HG03095 (cell line): ENCODE results near the gene DIS3L.
"Not testable (repeated sequence)": the region's sequence is repeated elsewhere in the genome, so short reads cannot be mapped to it uniquely, and the experiment has no call there.

Source experiments
- ATAC-seq: cut with Tn5 transposase; IDR thresholded peaks from one replicate; pipeline ENCODE4 v1.9.1; 2021; ENCODE audit warnings: moderate library complexity; ENCODE audit not compliant: unreplicated experiment

The DIS3L gene

DNA sequence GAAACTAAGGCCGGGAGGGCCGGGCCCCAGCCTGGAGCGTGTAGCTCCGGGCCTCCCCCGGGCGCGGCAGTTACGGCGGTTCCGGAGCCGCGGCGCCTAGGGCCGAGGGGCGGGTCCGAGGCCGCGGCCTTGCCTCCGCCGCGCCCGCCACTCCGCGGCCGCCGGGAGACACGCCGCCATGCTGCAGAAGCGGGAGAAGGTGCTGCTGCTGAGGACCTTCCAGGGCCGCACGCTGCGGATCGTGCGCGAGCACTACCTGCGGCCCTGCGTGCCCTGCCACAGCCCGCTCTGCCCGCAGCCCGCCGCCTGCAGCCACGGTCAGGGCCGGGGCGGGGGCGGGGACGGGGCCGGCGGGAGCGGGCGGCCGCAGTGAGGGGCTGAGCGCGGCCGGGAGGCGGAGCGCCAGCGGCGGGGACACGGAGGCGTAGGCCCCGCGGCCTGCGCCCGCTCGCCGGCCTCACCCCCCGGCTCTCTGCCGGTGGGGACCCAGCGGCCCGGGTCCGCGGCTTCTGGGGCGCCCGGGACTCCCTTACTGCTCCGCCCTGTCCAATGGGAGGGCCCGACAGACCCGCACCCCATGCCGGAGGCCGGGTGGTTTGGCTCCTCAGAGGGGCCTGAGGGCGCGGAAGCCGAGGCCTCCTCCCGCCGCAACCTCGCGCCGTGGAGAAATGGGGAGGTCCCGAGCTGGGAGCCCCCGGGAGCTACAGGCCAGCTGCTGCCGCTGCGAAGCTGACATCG is at the start of gene DIS3L:
Gene DIS3L (plus strand): TSS at position 150 of the 738 bp plus-strand sequence. CDS start 29 bp downstream, at position 179.
- peak; percentile 55 for ATAC-seq

DNA sequence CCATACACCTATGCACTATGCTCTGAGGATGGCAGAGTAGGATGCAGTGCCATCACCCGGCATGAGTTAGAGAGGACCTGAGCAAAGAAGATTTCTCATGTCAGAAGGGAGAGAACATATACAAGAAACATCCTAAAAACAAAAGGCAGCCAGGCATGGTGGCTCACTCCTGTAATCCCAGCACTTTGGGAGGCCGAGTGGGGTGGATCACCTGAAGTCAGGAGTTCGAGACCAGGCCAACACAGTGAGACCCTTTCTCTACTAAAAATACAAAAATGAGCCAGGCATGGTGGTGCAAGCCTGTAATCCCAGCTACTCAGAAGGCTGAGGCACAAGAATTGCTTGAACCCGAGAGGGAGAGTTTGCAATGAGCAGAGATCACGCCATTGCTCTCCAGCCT is 47.5 kb upstream of the DIS3L start:
- not testable (repeated sequence) for ATAC-seq

DNA sequence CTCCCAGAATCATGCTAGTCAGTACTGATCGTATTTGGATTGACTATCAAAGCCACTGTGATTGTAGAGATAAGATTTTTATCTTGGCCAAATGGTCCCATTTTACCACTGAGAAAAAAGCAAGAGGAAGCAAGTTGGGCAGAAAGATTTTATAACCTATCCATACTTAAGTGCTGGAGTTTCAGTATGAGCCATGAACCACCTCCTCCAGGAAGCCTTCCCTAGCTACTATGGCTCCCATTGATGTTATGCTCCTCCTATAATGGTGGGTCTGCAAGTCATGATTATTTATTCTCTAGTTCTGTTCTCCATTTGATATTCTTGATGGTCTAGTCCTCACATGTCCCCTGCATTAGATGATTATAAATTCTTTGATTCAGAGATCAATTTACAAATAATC is 46.4 kb upstream of the DIS3L start:
- ATAC-seq: no peak

DNA sequence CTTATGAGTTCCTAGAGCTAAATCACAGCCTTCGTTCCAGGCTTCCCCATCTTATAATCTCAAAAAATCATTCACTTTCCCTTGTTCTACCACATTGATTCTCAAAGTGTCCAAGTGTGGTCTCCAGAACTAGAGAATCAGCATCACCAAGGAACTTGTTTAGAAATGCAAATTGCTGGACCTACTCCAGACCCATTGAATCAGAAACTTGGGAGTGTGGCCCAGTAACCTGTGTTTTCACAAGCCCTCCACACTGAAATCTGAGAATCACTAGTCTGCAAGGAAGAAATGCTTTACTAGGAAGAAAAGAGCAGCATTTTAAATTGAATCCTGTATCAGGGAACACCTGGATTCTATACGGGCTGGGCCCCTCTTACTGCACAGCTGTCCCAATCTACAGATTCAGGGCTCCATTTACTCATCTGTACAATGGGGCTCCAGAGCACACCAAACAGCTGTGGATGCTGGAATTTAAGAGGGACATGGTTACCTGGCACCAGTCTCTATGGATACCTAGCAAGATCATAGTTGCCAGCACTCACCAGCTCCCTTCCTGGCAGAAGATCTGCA is 43.7 kb upstream of the DIS3L start:
- no peak for ATAC-seq

DNA sequence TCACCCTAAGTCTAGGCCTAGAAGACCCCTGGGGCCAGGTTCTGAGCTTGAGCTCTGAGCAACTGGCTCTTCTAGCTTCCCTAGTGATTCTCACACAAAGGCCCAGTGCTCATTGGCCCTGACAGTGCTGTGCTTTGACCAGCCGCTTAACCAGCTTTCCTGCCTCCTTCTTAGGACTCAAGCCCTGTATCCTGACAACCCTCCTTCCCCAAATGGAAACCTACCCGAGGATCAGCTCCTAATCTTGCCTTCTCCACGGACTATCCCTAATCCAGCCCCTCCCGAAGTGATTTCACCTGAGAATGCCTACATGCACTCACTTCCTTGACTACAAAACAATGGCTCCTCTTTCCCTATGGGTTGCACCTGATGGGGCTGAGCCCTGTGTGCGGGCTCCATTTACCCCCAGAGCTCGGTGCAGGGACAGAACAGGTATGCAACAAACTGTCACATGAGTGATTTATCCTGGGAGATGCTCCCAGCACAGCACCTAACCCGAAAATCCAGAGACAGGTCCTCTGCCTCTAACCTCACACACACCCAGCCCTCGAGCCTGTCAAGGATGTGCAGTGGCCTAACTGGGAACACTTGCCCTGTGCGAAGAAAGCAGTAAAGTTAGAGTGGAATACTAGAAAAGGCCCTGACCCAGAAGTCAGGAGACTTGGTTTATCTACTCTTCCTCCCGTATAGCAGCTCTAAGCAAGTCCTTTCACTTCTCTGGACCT is 42.1 kb upstream of the DIS3L start:
- ATAC-seq: no peak

DNA sequence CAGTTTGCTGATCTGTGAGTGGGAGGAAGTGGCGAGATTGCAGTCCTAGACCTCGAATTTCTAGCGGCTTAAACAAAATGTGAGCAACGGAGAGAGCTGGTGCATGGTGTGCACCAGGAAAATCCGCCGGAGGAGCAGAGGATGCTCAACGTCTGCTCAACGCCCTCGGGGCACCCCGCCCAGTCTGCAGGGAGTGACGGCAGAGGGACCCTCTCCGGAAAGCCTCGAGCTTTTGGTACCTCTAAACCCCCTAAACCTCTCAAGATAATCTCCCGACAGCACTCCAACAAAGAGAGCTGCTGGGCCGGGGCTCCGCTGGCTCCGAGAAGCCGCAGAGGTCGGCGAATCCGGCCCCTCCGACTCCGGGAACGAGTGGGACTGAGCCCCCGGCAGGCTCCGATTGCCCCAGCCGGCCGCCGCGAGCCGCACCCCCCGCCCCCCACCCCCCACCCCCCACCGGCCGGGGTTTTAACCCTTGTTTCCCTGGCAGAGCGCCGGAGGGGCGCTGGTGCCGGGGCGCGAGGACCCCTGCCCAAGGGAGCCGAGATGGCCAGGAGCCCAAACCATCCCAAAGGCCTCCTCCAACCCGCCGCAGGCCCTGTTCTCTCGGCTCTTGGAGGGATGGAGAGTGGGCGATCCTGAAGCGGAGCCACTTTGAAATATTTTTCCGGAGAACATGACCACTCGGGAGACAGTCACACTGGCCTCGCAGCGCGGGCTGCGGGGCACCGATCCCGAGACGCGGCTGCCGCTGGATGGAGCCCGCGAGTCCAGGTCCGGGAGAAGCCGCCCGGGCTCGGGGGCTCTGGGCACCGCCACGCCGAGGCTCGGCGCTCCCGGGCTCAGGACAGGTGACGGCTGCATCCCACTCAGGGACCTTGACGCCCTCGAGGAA is 41.3 kb upstream of the DIS3L start:
- ATAC-seq: no peak

DNA sequence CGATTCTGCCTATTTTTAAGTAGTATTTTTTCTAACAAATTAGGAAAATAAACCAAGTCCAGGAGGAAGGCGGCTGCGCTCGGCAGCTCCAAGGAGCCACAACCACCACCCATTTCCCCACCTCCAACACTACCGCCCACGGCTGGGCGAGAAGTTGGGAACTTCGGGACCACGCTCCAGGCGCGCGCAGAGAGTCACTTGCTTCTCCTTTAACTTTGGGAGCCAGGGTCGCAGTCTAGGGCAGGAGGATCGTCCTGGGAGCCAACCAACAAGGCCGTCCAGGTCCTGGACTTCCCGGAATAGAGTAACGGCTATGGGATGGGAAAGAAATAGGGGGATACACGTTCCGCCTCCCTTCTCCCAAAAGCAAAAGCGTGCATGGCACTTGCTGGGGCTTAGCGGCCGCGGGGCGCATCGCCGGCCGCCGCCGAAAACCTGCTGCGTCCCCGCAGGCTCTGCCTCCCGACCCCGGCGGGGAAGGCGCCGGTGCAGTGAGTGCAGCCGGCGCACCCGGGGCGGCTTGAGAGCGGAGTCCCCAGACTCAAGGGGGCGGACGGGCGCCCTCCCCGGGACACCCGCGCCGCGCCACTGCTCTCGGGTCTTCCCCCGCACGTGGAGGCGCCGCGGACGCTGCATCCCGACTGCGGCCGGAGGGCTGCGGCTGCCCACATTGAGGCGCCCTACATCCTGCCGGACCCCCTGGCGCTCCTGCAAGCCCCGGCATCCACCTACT is 40.5 kb upstream of the DIS3L start:
- ATAC-seq: no peak

DNA sequence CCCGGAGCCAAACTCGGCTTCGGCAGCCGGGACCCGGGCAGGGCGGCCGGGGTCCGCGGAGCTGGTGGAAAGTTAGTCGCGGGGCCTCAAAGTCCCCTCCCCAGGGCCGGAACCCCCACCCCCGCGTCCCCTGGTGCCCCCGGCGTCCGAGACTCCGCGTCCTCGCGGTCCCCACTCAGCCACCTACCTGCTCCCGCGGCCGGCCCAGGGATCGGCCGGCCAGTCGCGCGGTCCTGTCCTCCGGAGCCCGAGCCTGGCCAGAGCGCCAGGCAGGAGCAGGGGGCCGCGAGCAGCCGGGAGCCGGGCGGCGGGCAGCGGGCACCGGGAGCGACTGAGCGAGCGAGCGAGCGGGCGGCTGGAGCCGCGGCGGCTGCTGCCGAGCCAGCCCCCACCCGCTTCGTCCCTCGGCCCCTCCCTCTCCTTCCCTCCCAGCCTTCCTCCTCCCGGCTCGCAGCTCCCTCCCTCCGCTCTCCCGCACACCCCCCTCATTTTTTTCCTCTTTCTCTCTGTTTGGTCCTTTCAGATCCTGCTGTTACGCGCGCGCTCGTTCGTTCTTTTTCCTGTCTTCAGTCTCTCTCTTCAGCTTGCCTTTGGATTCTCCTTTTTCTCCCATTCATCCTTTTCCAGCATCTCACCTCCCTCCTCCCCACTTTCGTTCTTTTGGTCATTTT is 39.8 kb upstream of the DIS3L start, which contains the start of gene MEGF11:
Gene MEGF11 (minus strand): TSS at position 333 of the 671 bp plus-strand sequence. CDS start 125,347 bp downstream, outside the sequence.
- no peak for ATAC-seq

DNA sequence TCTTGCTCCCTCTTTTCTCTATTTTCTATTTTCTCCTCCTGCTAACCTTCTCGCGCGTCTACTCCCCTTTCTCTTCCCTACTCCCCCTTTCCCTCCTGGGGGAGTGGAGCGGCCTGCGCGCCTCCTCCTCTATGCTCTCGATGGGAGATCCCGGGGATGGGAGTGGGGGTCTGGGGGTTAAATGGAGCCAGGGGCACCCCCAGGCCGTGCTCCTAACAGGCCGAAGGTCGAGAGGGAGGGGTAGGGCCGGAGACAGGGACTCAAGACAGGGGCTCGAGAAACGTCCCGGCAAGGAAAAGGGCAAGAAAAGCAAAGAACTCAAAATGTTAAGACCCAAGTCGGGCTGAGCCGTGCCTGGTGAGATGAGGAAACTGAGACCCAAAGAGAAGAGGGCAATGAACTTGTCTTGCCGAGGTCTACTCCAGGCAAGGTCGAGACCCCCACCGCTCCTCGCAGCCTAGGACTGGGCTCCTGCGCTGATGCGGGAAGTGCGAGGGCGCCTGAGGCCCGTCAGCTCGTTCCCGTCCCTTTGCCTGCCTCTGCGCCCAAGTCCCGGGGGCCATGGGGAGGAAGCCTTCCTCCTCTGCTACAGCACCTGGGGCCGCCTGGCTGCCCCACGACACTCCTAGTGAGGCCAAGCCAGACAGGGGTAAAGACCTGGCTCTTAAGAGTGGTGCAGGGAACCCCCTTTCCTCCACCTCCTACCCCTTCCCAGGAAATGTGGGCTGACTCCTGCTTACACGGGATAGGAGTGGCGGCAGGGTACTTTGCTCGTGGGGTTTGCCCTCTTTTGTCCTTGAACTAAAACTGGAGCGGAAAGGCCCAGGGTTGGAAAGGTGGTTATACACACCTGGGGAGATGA is 39.0 kb upstream of the DIS3L start:
- ATAC-seq: no peak

DNA sequence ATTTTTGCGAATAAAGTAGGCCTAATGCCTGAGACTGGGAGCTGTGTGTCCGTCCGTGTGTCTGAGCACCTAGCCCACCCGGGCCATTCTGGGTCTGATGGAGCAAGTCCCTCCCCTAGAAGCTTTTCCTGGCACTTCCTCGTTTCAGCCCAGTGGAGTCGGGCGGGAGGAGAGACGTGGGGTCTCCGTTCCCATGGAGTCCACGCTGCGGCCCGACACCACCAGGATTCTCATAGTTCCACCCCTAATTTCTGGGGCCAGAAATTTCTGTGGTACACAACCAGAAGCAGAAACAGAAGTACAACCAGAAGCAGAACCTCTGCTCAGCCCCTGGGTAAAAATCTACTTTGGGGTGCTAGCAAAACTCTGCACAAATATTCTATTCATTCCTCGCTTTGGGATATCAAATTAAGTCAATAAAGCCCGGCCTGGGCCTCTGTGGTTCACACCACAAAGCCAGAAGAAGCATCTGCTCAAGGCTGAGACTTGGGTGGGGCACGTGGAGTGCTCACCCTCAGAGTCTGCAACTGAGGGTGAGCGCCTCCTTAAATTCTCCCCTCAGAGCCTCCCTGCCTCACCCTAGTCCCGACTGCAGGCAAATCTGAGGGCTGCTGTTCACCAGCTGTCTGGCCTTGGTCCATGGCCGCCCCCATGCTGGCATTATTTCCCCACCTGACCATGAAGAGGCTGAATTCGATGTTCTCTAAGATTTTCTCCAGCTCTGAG is 38.3 kb upstream of the DIS3L start:
- no peak for ATAC-seq

DNA sequence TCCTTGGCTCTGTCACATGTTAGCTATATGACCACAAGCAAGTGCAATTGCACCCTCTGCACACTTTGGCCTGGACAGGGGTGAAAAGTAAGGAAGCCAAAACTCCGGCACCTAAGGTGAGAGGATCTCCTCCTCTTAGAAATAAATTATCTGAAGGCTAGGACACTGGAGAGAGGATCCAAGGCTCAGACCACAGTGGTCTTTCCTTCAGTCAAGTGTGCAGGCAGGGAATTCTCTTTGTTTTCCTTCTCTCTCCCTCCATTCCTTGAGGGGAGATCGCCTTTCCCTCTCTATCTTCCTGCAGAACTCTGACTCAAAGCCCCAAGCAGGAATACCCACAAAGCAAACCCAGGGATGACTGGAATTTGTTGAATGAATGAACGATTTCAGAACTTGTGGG is 36.7 kb upstream of the DIS3L start:
- ATAC-seq: no peak

DNA sequence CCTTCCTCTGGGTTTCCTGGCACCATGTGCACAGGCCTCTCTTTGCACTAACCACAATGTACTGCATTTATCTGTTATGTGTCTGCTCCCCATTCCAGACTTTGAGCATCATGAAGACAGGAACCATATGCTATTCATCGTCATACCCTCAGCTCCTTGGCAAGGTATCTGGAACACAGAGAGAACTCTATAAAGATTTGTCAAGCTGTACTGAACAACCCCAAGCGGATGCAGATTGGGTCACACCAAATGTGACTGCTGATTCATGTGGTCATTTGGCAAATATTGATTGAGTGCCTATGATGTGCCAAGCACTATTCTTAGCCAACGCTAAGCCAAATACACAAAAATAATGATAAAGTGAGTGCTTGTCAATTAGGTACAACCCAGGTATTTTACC is 32.3 kb upstream of the DIS3L start:
- no peak for ATAC-seq

DNA sequence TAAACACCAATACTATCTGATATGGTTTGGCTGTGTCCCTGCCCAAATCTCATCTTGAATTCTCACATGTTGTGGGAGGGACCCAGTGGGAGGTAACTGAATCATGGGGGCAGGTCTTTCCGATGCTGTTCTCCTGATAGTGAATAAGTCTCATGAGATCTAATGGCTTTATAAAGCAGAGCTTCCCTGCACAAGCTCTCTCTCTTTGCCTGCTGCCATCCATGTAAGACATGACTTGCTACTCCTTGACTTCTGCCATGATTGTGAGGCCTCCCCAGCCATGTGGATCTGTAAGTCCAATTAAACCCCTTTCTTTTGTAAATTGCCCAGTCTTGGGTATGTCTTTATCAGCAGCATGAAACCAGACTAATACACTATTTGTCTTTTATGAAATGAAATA is 30.5 kb upstream of the DIS3L start:
- not testable (repeated sequence) for ATAC-seq

DNA sequence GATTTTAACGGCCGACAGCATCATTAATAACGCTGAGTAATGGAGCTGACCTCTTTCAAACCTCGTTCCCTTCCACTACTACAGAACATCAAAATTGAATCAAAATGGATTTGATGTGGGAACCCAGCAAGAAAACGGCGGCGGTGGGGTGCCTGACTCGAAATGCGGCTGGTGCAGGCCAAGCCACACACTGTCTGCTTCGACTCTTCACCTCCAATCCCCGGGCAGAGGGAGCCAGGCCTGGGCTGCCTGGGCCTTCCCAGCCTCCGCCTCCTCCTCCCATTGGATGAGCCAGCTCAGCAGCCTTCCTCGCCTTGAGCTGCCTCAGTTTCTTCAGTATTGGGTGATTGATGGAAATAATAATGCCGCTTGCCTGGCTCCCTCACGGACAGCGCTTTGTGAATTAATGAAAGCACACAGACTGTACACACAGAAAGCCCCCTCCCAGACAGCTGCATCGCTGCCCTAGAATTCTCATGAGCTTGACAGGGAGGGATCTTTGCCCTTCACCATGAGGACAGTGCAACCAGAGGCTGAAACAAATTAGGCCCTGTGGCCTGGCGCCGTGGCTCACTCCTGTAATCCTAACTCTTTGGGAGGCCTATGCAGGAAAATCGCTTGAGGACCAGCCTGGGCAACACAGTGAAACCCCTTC is 28.4 kb upstream of the DIS3L start:
- no peak for ATAC-seq

DNA sequence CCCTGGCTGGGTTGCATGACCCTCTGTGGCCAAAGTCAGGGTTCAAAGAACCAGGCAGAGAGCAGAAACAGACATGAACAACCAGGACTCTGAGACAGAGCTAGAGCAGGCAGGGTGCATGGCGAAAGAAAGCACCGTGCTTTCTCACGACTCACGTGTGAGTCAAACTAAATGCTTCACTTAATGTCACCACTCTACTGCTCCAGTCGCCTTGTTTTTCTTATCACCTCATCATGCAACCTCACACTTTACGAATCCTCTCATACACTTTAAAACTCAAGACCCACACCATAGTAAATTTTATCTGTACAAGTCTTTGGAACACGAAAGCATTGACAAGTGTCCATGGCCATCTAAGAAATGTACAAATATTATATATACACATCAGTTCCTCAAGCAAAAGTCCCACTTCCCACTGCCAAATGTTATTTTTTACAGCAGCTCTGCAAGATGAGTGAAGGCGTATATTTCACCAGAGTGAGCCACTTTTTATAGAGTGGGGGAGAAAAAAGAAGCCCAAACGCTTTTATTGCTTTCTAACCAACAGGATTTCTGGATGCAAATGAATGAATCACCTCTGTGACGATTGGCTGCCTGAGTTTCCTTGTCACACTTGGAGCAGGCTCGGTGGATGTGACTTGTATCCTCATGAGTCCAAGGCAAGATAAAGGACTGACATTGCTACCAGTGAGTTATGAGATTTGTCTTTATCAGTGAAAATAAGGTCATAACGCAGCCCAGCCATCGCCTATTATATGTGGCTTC is 23.9 kb upstream of the DIS3L start:
- ATAC-seq: no peak

DNA sequence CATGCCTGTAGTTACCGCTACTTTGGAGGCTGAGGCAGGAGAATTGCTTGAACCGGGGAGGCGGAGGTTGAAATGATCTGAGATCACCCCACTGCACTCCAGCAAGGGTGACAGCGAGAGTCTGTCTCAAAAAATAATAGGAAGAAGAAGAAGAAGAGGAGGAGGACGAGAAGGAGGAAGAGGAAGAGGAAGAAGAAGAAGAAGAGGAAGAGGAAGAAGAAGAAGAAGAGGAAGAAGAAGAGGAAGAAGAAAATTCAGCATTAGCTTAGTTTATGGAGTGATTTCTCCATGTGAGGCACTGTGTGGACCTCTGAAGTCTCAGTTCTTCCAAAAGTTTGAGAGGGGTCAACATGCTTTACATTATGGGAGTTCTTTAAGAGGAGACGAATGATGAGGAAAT is 22.4 kb upstream of the DIS3L start:
- no peak for ATAC-seq

DNA sequence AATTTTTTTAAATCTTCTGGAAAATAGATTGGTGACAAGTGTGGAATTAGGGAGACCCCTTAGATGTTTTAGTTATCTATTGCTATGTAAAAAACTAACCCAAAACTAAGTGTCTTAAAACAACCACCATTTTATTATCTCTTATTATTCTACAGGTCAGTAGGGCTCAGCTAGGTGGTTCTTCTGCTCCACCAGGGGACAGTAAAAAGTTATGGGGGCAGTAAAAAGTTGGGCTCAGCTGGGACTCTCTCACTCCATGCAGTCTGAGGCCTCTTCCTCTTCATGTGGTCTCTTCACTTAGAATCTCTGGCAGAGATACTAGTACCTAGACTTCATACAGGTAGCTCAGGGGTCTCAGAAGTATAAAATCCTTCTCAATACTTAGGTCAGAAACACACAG is 18.0 kb upstream of the DIS3L start:
- ATAC-seq: no peak
